OCI-LY3 (cell line): ENCODE data around the gene TESK2.

ENCODE experiments used
- EZH2phosphoT487 ChIP-seq: fragments of 200-600 bp; shearing (Covaris generic); IDR thresholded peaks from 2 replicates; pipeline ENCODE4 v1.6.1; 2018; ENCODE audit warnings: antibody characterized with exemption, mixed run types, low read depth
- TF ChIP-seq, protein P1 (sequence below): fragments of 200-600, 300-600 bp; sonication (generic); IDR thresholded peaks from 2 replicates; pipeline ENCODE4 v1.5.1; 2014; ENCODE audit warnings: antibody characterized with exemption, low read length, low read depth

DNA sequence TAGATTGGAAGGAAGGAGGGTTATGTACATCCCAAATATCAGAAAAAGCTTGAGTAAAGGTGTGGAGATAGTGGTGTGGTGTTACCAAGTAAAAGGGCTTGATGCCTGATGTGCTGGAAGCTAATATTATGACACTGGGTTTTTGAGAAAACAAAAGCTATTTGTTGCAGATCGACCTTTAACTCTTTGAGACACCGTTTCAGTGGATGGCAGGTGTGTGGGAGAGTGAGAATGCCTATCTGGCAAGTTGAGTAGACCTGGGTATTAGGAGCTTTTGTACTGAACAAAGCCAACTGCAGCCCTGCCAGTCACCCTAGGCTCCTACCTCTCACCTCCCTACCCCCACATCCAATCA lies 10.5 kb upstream of the TESK2 start:
- TF ChIP-seq, protein P1, sequence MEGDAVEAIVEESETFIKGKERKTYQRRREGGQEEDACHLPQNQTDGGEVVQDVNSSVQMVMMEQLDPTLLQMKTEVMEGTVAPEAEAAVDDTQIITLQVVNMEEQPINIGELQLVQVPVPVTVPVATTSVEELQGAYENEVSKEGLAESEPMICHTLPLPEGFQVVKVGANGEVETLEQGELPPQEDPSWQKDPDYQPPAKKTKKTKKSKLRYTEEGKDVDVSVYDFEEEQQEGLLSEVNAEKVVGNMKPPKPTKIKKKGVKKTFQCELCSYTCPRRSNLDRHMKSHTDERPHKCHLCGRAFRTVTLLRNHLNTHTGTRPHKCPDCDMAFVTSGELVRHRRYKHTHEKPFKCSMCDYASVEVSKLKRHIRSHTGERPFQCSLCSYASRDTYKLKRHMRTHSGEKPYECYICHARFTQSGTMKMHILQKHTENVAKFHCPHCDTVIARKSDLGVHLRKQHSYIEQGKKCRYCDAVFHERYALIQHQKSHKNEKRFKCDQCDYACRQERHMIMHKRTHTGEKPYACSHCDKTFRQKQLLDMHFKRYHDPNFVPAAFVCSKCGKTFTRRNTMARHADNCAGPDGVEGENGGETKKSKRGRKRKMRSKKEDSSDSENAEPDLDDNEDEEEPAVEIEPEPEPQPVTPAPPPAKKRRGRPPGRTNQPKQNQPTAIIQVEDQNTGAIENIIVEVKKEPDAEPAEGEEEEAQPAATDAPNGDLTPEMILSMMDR, result no peak
- no peak for TF ChIP-seq EZH2phosphoT487
